Epithelial cell of proximal tubule (primary cell): ENCODE results near the gene ZNF208. TPM values are rescaled to one million over a fixed set of nuclear protein-coding genes. Genes with fewer than 3 reads are reported as not detected.

ENCODE experiments used
- DNase-seq: peaks from one replicate; pipeline ENCODE4 v3.0.0-alpha.2; 2011; ENCODE audit warnings: low read depth
- H3K4me3 ChIP-seq: 2 replicates; pipeline ENCODE4 v1.5.1; 2011; ENCODE audit warnings: low read depth, mild to moderate bottlenecking, low read length
- total RNA-seq: library from RNA; depleted of rRNA; stranded (reverse); fragments of >200 nt; gene quantifications from 2 replicates; pipeline ENCODE4 v1.2.3, GENCODE V29; 2015
- TF ChIP-seq, protein P1 (sequence below): conservative IDR thresholded peaks from 2 replicates; pipeline ENCODE4 v1.5.1; 2012; ENCODE audit warnings: low read depth, mild to moderate bottlenecking, low read length

ZNF208 gene
- total RNA-seq, 1 donor from 2014 or later, result 0.23 TPM

DNA sequence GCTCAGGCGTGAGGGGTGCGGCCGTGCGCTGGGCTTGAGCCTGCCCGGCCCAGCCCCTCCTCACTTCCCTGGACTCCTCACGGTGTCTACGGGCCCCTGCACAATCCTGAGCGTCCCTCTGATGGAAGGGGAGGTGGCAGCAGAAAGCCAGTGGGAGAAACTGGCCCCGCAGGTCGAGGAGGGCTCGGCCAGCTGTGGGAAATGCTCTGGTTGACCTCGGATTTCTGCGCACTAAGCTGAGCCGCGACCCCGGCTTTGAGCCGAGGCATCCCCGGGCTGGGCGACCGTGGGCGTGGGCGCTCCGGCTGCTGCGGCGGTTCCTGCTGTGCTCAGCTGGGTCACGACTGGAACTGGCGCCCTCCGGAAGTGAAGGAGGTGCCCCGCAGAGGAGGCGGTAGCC, 70.1 kb downstream of the ZNF208 start:
- TF ChIP-seq, protein P1, sequence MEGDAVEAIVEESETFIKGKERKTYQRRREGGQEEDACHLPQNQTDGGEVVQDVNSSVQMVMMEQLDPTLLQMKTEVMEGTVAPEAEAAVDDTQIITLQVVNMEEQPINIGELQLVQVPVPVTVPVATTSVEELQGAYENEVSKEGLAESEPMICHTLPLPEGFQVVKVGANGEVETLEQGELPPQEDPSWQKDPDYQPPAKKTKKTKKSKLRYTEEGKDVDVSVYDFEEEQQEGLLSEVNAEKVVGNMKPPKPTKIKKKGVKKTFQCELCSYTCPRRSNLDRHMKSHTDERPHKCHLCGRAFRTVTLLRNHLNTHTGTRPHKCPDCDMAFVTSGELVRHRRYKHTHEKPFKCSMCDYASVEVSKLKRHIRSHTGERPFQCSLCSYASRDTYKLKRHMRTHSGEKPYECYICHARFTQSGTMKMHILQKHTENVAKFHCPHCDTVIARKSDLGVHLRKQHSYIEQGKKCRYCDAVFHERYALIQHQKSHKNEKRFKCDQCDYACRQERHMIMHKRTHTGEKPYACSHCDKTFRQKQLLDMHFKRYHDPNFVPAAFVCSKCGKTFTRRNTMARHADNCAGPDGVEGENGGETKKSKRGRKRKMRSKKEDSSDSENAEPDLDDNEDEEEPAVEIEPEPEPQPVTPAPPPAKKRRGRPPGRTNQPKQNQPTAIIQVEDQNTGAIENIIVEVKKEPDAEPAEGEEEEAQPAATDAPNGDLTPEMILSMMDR, result no peak
- H3K4me3 ChIP-seq, result no peak overlapping the region
- no peak for DNase-seq

DNA sequence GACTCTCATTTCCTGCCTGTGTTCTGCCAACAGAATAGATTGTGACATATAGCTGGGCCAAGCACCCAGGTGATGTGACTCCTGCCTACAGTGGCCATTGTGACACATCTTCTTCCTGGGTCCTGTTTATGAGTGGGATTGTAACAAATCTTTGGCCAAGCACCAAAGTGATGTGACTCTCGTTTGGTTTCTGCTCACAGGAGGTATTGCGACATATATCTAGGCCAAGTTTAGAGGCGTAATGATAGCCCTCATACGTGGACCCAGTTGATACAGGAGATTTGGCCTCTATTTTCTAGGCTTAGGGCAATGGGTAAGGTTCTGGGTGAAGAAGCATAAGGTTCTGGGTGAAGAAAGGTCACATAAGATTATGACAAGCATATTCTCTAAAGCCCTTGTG, 76.2 kb downstream of the ZNF208 start:
- no peak for DNase-seq
- TF ChIP-seq, protein P1, result no peak
- H3K4me3 ChIP-seq, result no peak overlapping the region

DNA sequence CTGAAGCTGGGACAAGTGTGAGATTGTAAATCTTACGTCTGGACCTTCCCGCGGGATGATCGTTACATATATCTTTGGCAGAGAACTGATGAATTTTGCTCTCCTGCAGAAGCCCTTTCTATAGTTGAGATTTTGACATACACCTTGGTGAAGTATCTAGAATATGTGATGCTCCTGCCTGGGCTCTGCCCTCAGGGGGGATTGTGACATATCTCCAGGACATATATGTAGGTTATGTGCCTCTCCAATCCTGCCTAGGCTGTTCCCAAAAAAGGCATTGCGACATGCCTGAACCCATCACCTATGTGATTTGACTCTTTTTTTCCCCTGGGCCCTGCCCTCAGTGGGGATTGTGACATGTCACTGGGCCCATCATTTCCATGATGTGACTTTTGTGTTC, 76.6 kb downstream of the ZNF208 start:
- no peak overlapping the region for H3K4me3 ChIP-seq
- TF ChIP-seq, protein P1, result no peak
- no peak for DNase-seq

DNA sequence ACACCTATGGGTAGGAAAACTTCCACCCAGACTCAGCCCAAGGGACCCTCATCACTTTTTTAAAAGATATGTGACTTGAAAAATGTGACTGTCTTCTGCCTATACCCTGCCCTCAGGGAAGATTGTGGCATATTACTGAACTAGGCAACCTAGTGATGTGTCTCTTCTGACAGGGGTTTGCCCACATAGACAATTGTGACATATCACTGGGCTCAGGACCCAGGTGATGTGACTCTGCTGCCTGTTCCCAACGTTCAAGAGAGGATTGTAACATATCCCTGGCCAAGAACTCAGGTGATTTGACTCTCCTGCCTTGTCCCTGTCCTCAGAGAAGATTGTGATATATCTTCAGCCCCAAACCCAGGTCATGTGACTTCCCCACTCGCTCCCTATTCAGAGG, 88.5 kb downstream of the ZNF208 start:
- no peak for DNase-seq
- H3K4me3 ChIP-seq, result no peak overlapping the region
- TF ChIP-seq, protein P1, result no peak

DNA sequence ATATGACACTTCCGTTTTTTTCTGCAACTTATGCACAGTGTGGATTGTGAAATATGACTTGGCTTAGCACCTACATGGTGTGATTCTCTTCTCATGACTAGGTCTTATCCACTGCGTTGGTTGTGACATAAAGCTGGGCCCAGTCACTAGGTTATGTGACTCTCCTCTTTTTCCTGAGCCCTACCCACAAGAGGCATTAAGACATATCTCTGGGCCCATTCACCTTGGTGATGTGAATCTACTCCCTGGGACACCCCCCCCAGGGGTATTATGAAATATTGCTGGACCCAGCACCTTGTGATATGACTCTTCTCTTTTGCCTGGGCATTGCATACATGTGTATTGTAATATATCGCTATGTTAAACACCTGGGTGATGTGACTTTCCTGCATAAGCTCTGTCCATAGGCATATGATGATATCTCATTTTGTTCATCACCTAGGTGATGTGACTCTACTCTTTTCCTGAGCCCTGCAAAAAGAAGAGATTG, 89.0 kb downstream of the ZNF208 start:
- TF ChIP-seq, protein P1, result no peak
- H3K4me3 ChIP-seq, result no peak overlapping the region
- DNase-seq, result no peak

DNA sequence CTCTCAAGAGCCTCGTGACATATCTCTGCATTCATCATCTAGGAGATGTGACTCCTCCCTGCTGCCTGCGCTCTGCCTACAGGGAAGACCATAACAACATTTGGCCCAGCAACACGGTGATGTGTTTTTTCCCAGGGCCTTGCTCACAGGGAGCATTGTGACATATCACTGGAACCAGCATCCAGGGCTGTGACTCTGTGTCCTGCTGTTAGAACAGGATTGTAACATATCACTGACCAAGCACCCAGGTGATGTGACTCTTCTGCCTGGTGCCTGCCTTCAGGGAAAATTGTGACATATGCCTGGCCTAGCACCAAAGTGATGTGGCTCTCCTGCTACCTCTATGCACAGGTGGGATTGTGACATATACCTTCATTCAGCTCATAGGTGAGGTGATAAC, 95.3 kb downstream of the ZNF208 start:
- TF ChIP-seq, protein P1, result no peak
- H3K4me3 ChIP-seq, result no peak overlapping the region
- no peak for DNase-seq

DNA sequence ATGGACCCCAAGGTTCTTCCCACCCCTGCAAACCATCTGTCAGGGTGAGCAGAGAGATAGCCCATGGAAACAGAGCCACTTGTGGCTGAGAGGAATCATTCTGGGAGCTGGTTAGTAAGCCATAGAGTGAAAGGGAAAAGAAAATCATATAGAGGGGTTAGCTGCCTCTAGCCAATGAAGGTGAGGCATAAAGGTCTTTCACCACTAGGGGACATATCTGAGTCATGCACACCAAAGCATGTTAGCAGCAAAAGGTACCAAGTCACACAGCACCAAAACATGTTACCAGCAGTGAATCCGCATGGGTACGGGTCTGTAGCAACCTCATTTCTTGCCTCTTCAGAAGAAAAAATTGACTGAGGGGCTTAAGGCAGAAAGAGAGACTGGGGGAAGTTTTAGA, 98.1 kb downstream of the ZNF208 start:
- no peak overlapping the region for H3K4me3 ChIP-seq
- DNase-seq, result no peak
- TF ChIP-seq, protein P1, result no peak
